SU-DHL-6 (cell line): Measurements from ENCODE around the gene PLA2G4B.

Experiments
- H2AFZ ChIP-seq: fragments of 200-600 bp; sonication (generic); 2 replicates; pipeline ENCODE4 v1.6.1; 2014; ENCODE audit warnings: low read depth, mild to moderate bottlenecking, moderate library complexity, mixed read lengths, antibody characterized with exemption, low read length; ENCODE audit not compliant: severe bottlenecking
- H3F3A ChIP-seq: fragments of 200-600 bp; shearing (Covaris generic); 2 replicates; pipeline ENCODE4 v1.6.0; 2016; ENCODE audit warnings: antibody characterized with exemption, mild to moderate bottlenecking; ENCODE audit not compliant: insufficient read depth
- H3K27ac ChIP-seq: fragments of 200-600 bp; sonication (generic); 2 replicates; pipeline ENCODE4 v1.5.1; 2016; ENCODE audit warnings: low read depth, mild to moderate bottlenecking, low read length, moderate library complexity, mixed read lengths
- H3K27me3 ChIP-seq: fragments of 200-600 bp; sonication (generic), shearing (Covaris generic); 2 replicates; pipeline ENCODE4 v1.6.0; 2014; ENCODE audit warnings: mild to moderate bottlenecking, low read length
- H3K36me3 ChIP-seq: fragments of 200-600 bp; sonication (generic); 2 replicates; pipeline ENCODE4 v1.6.1; 2014; ENCODE audit warnings: mild to moderate bottlenecking, low read length, mixed read lengths
- H3K4me2 ChIP-seq: fragments of 300-600, 200-600 bp; shearing (Covaris generic), sonication (generic); 2 replicates; pipeline ENCODE4 v1.6.0; 2014; ENCODE audit warnings: low read length, low read depth, mild to moderate bottlenecking; ENCODE audit not compliant: poor library complexity, severe bottlenecking
- H3K4me3 ChIP-seq: fragments of 200-600 bp; sonication (generic); 2 replicates; pipeline ENCODE4 v1.5.1; 2014; ENCODE audit warnings: antibody characterized with exemption, low read length, mild to moderate bottlenecking, mixed read lengths; ENCODE audit not compliant: insufficient read depth, poor library complexity, severe bottlenecking
- H3K79me2 ChIP-seq: fragments of 200-600 bp; sonication (generic); 2 replicates; pipeline ENCODE4 v1.6.1; 2014; ENCODE audit warnings: mild to moderate bottlenecking, low read length, moderate library complexity; ENCODE audit not compliant: insufficient read depth
- H3K9ac ChIP-seq: fragments of 200-600 bp; sonication (generic); 2 replicates; pipeline ENCODE4 v1.7.0; 2014; ENCODE audit warnings: mild to moderate bottlenecking, low read length
- H3K9me2 ChIP-seq: fragments of 200-600 bp; sonication (generic); replicated peaks from 2 replicates; pipeline ENCODE4 v1.6.1; 2014; ENCODE audit warnings: low read length; ENCODE audit not compliant: insufficient read depth
- H3K9me3 ChIP-seq: fragments of 200-600 bp; sonication (generic); 2 replicates; pipeline ENCODE4 v1.6.1; 2014; ENCODE audit warnings: low read length, mixed read lengths; ENCODE audit not compliant: insufficient read depth
- H4K20me1 ChIP-seq: fragments of 200-600 bp; sonication (generic); 2 replicates; pipeline ENCODE4 v1.6.1; 2014; ENCODE audit warnings: low read depth, mild to moderate bottlenecking, antibody characterized with exemption, low read length, moderate library complexity, mixed read lengths
- EZH2phosphoT487 ChIP-seq: fragments of 200-600 bp; sonication (generic), shearing (Covaris generic); conservative IDR thresholded peaks from 2 replicates; pipeline ENCODE4 v1.6.1; 2018; ENCODE audit warnings: mild to moderate bottlenecking, antibody characterized with exemption, low read length, moderate library complexity, mixed read lengths
- TF ChIP-seq, protein P1 (sequence below): fragments of 200-600 bp; sonication (generic); IDR thresholded peaks from one replicate; pipeline ENCODE4 v1.5.1; 2017; ENCODE audit warnings: antibody characterized with exemption, mild to moderate bottlenecking, low read length, moderate library complexity; ENCODE audit not compliant: insufficient read depth, poor library complexity, severe bottlenecking

The PLA2G4B gene

DNA sequence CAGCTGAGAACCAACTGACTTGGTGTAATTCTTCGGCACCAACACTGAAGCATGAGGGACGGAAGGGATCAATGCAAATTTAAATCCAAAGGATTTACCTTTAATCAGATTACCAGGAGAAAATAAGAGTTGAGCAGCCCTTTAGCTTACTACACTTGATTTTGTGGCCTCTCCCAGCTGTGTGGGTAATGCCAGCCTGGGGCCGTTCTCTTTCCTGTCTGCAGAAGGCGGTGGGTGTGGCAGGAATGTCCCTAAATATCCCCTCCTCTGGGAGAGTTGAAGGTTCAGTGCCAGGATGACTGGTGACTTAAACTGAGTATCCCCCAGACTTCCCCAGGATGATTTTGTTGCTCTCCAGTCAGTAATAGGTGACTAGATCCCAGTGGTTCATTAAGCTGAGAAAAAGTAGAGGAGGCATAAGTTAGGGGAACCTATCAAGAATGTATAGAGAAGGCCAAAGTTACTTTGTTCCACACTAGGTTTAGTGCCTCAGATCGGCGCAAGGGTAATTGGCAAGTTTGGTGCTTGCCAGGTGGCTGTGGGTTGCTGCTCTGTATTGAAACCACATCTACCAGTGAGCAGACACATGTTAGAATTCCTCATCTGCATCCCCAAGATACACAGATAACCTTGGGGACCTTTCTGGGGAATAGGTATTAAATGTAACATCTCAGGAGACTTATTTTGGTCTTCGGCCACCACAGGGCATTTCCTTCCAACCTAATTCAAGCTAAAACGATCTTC, 41.3 kb upstream of the PLA2G4B start:
- no peak overlapping the region for H3K4me3 ChIP-seq
- H3F3A ChIP-seq: no peaks in the 10 kb centered on the region
- TF ChIP-seq, protein P1, sequence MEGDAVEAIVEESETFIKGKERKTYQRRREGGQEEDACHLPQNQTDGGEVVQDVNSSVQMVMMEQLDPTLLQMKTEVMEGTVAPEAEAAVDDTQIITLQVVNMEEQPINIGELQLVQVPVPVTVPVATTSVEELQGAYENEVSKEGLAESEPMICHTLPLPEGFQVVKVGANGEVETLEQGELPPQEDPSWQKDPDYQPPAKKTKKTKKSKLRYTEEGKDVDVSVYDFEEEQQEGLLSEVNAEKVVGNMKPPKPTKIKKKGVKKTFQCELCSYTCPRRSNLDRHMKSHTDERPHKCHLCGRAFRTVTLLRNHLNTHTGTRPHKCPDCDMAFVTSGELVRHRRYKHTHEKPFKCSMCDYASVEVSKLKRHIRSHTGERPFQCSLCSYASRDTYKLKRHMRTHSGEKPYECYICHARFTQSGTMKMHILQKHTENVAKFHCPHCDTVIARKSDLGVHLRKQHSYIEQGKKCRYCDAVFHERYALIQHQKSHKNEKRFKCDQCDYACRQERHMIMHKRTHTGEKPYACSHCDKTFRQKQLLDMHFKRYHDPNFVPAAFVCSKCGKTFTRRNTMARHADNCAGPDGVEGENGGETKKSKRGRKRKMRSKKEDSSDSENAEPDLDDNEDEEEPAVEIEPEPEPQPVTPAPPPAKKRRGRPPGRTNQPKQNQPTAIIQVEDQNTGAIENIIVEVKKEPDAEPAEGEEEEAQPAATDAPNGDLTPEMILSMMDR: no peak
- TF ChIP-seq EZH2phosphoT487: no peak
- H4K20me1 ChIP-seq: no peaks in the 10 kb centered on the region
- no peaks in the 10 kb centered on the region for H3K79me2 ChIP-seq
- no peak overlapping the region for H3K9ac ChIP-seq
- H3K27me3 ChIP-seq: no peaks in the 10 kb centered on the region
- 0 out of 2 replicates have a peak, but pooled peaks cover 4% of the 10 kb centered on the region for H3K36me3 ChIP-seq
- no peaks in the 10 kb centered on the region; the same call in 1 of the 2 replicates for H3K9me3 ChIP-seq
- no peaks in the 10 kb centered on the region for H3K9me2 ChIP-seq
- H2AFZ ChIP-seq: no peak overlapping the region
- no peak overlapping the region for H3K4me2 ChIP-seq
- no peak overlapping the region for H3K27ac ChIP-seq

GRCh38 chr15:41798607-41799487, 39.8 kb upstream of the PLA2G4B start:
- no peak for TF ChIP-seq EZH2phosphoT487
- TF ChIP-seq, protein P1: no peak
- H3K9me2 ChIP-seq: no peaks in the 10 kb centered on the region
- H4K20me1 ChIP-seq: no peaks in the 10 kb centered on the region
- H3K27ac ChIP-seq: no peak overlapping the region
- H3K27me3 ChIP-seq: no peaks in the 10 kb centered on the region
- H3F3A ChIP-seq: no peaks in the 10 kb centered on the region
- no peak overlapping the region for H3K4me3 ChIP-seq
- H2AFZ ChIP-seq: no peak overlapping the region
- H3K4me2 ChIP-seq: no peak overlapping the region
- no peaks in the 10 kb centered on the region for H3K79me2 ChIP-seq
- H3K9me3 ChIP-seq: no peaks in the 10 kb centered on the region; the same call in 1 of the 2 replicates
- no peak overlapping the region for H3K9ac ChIP-seq
- 0 out of 2 replicates have a peak, but pooled peaks cover 4% of the 10 kb centered on the region for H3K36me3 ChIP-seq

DNA sequence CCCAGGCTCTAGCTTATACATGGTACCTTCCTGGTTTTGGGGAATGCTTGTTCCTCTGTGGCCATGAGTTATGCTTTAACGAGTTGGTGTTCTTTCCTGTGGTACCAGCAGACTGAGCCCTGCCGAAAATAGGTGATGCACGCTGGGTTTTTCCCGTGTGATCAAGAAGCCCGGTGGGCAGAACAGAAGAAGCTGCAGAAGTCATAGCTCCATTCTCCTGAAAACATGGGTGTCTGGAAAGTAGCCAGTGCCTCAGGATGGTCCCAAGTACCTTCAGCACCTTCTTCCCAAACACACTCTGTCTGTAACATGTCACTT, 39.2 kb upstream of the PLA2G4B start:
- Histone ChIP-seq H3K9ac (no peak overlapping the region), H4K20me1 (no peaks in the 10 kb centered on the region), H3K79me2 (no peaks in the 10 kb centered on the region), H3K4me3 (no peak overlapping the region), H3K36me3 (0 out of 2 replicates have a peak, but pooled peaks cover 4% of the 10 kb centered on the region), H3K9me3 (no peaks in the 10 kb centered on the region; the same call in 1 of the 2 replicates), H3K4me2 (no peak overlapping the region), H3F3A (no peaks in the 10 kb centered on the region), H3K27me3 (no peaks in the 10 kb centered on the region), H2AFZ (no peak overlapping the region), H3K9me2 (no peaks in the 10 kb centered on the region), H3K27ac (no peak overlapping the region)
- no peak for TF ChIP-seq EZH2phosphoT487
- TF ChIP-seq, protein P1: no peak
